DND-41 (cell line): ENCODE data around the gene CFAP70.

Source experiments
- ATAC-seq: fragments of 200-7000 bp; cut with Tn5 transposase; 3 replicates; pipeline ENCODE4 v1.9.1; 2021; ENCODE audit warnings: low read depth; ENCODE audit not compliant: insufficient read depth
- DNase-seq: peaks from one replicate; pipeline ENCODE4 v3.0.0-alpha.2; 2020
- H2AFZ ChIP-seq: 2 replicates; pipeline ENCODE4 v1.6.0; 2012; ENCODE audit warnings: low read depth, low read length
- H3K27ac ChIP-seq: 2 replicates; pipeline ENCODE4 v1.5.1; 2012; ENCODE audit warnings: low read length, inconsistent platforms
- H3K27me3 ChIP-seq: fragments of 200-600 bp; sonication (generic); 2 replicates; pipeline ENCODE4 v1.6.0; 2012; ENCODE audit warnings: low read length, mild to moderate bottlenecking, inconsistent platforms; ENCODE audit not compliant: insufficient read depth, poor library complexity
- H3K36me3 ChIP-seq: 2 replicates; pipeline ENCODE4 v1.5.1; 2012; ENCODE audit warnings: low read length, inconsistent platforms; ENCODE audit not compliant: insufficient read depth
- H3K4me1 ChIP-seq: 2 replicates; pipeline ENCODE4 v1.5.1; 2012; ENCODE audit warnings: mild to moderate bottlenecking, low read length; ENCODE audit not compliant: insufficient read depth
- H3K4me2 ChIP-seq: 2 replicates; pipeline ENCODE4 v1.6.0; 2012; ENCODE audit warnings: mild to moderate bottlenecking, moderate library complexity, low read length, inconsistent platforms; ENCODE audit not compliant: insufficient read depth
- H3K4me3 ChIP-seq, 2 experiments: fragments of 200-600 bp in 1 of 2; shearing (Covaris generic) in 1 of 2; 2 replicates each; pipeline ENCODE4 v1.5.1; 2012 to 2016; ENCODE audit warnings: inconsistent platforms in 2 of 2, low read length in 2 of 2, mild to moderate bottlenecking in 2 of 2, low read depth in 1 of 2, moderate library complexity in 1 of 2
- H3K79me2 ChIP-seq: 2 replicates; pipeline ENCODE4 v1.6.0; 2012; ENCODE audit warnings: low read length, inconsistent platforms; ENCODE audit not compliant: insufficient read depth
- H3K9ac ChIP-seq: 2 replicates; pipeline ENCODE4 v1.6.0; 2012; ENCODE audit warnings: low read depth, mild to moderate bottlenecking, inconsistent platforms, low read length, moderate library complexity
- H3K9me3 ChIP-seq: 2 replicates; pipeline ENCODE4 v1.5.1; 2012; ENCODE audit warnings: low read length, moderate library complexity, mild to moderate bottlenecking, inconsistent platforms; ENCODE audit not compliant: insufficient read depth, severe bottlenecking
- H4K20me1 ChIP-seq: 2 replicates; pipeline ENCODE4 v1.6.0; 2012; ENCODE audit warnings: low read length; ENCODE audit not compliant: insufficient read depth
- EZH2 ChIP-seq: IDR thresholded peaks from 3 replicates; pipeline ENCODE4 v1.6.1; 2012; ENCODE audit warnings: borderline replicate concordance, low read depth, mild to moderate bottlenecking, moderate library complexity, low read length, inconsistent platforms; ENCODE audit not compliant: severe bottlenecking
- TF ChIP-seq, protein P1 (sequence below): IDR thresholded peaks from 2 replicates; pipeline ENCODE4 v1.5.1; 2012; ENCODE audit warnings: borderline replicate concordance, low read length, moderate library complexity, mild to moderate bottlenecking; ENCODE audit not compliant: poor library complexity, severe bottlenecking; ENCODE audit errors: extremely low read depth

The CFAP70 gene

DNA sequence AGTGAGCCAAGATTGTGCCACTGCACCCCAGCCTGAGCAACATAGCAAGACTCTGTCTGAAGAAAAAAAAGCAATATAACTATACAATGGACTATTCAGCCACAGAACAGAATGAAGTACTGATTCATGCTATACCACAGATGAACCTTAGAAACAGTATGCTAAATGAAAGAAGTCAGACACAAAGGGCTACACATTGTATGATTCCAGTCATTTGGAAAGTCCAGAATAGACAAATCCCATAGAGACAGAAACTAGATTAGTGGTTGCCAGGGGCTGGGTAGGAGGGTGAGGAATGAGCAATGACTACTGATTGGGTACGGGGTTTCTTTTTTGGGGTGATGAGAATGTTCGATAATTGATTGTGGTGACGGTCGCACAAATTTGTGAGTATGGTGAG, 9.6 kb upstream of the CFAP70 start:
- Histone ChIP-seq H2AFZ (no peak overlapping the region), H3K79me2 (no peaks in the 10 kb centered on the region), H3K4me1 (no peaks in the 10 kb centered on the region), H3K36me3 (peaks cover 24% of the 10 kb centered on the region; the same call in 1 of the 2 replicates), H3K9ac (no peak overlapping the region), H3K4me2 (no peak overlapping the region), H3K9me3 (no peaks in the 10 kb centered on the region), H3K27ac (no peak overlapping the region), H3K27me3 (no peaks in the 10 kb centered on the region), H4K20me1 (no peaks in the 10 kb centered on the region), H3K4me3 (no peak overlapping the region)
- ATAC-seq (no peak), DNase-seq (no peak)
- TF ChIP-seq EZH2 = no peak
- TF ChIP-seq, protein P1, sequence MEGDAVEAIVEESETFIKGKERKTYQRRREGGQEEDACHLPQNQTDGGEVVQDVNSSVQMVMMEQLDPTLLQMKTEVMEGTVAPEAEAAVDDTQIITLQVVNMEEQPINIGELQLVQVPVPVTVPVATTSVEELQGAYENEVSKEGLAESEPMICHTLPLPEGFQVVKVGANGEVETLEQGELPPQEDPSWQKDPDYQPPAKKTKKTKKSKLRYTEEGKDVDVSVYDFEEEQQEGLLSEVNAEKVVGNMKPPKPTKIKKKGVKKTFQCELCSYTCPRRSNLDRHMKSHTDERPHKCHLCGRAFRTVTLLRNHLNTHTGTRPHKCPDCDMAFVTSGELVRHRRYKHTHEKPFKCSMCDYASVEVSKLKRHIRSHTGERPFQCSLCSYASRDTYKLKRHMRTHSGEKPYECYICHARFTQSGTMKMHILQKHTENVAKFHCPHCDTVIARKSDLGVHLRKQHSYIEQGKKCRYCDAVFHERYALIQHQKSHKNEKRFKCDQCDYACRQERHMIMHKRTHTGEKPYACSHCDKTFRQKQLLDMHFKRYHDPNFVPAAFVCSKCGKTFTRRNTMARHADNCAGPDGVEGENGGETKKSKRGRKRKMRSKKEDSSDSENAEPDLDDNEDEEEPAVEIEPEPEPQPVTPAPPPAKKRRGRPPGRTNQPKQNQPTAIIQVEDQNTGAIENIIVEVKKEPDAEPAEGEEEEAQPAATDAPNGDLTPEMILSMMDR = no peak

- Histone ChIP-seq H3K4me1 (no peaks in the 10 kb centered on the region), H3K9me3 (no peaks in the 10 kb centered on the region), H2AFZ (no peak overlapping the region), H3K4me3 (no peak overlapping the region), H3K79me2 (no peaks in the 10 kb centered on the region), H3K36me3 (peaks cover 22% of the 10 kb centered on the region; the same call in 1 of the 2 replicates), H3K9ac (no peak overlapping the region), H4K20me1 (no peaks in the 10 kb centered on the region), H3K4me2 (no peak overlapping the region), H3K27ac (no peak overlapping the region), H3K27me3 (no peaks in the 10 kb centered on the region)
- DNase-seq (no peak), ATAC-seq (no peak)
- TF ChIP-seq, protein P1 = no peak
- TF ChIP-seq EZH2 = no peak
Observed at GRCh38 chr10:73366381-73367298, 8.0 kb upstream of the CFAP70 start.

DNA sequence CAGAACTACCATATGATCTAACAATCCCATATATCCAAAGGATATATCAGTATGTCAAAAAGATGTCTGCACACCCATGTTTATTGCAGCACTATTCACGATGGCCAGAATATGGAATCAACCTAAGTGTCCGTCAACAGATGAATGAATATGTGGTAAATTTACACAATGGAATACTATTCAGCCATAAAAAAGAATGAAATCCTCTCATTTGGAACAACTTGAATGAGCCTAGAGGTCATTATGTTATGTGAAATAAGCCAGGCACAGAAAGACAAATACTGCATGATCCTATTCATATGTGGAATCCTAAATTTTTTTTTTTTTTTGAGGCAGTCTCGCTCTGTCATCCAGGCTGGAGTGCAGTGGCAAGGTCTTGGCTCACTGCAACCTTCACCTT, 6.3 kb upstream of the CFAP70 start:
- Histone ChIP-seq H3K9me3 (no peaks in the 10 kb centered on the region), H3K36me3 (peaks cover 22% of the 10 kb centered on the region; the same call in 1 of the 2 replicates), H3K4me1 (no peaks in the 10 kb centered on the region), H3K9ac (no peak overlapping the region), H4K20me1 (no peaks in the 10 kb centered on the region), H3K27me3 (no peaks in the 10 kb centered on the region), H3K27ac (no peak overlapping the region), H3K4me3 (no peak overlapping the region), H2AFZ (no peak overlapping the region), H3K79me2 (no peaks in the 10 kb centered on the region), H3K4me2 (no peak overlapping the region)
- no peak for ATAC-seq
- TF ChIP-seq EZH2 = no peak
- no peak for DNase-seq

DNA sequence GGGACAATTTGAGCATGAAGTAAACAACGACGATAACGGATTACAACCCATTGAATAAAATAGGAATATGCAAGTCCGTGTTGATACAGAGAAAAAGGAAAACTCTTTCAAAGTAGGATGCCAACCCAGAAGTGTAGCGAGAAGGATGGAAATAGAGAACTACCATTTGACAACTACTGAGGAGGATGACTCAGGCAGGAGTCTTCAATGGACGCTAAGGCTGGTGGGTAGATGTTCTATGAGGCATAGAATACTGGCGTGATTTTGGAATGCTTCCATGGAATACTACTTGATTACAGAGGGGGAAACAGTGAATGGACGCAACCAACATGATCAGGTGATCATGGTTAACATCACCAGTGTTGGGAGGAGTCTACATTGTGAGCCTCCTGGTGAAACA, 828 bp upstream of the CFAP70 start:
- no peaks in the 10 kb centered on the region for H3K27me3 ChIP-seq
- DNase-seq (no peak), ATAC-seq (no peak)
- no peaks in the 10 kb centered on the region for H3K9me3 ChIP-seq
- no peaks in the 10 kb centered on the region for H3K79me2 ChIP-seq
- no peaks in the 10 kb centered on the region for H3K4me1 ChIP-seq
- no peaks in the 10 kb centered on the region for H4K20me1 ChIP-seq
- no peak overlapping the region for H2AFZ ChIP-seq
- H3K27ac ChIP-seq = no peak overlapping the region
- H3K4me3 ChIP-seq = no peak overlapping the region
- H3K9ac ChIP-seq = no peak overlapping the region
- no peak overlapping the region for H3K4me2 ChIP-seq
- H3K36me3 ChIP-seq = no peaks in the 10 kb centered on the region; the same call in 1 of the 2 replicates
- TF ChIP-seq, protein P1 = no peak
- no peak for TF ChIP-seq EZH2
